Endothelial cell of umbilical vein (primary cell): ENCODE data around the gene TPCN2. TPM values are rescaled to one million over a fixed set of nuclear protein-coding genes. Genes with fewer than 3 reads are reported as not detected.

Source experiments
- BruUV-seq: library from RNA; stranded (reverse); fragments of 400-500 nt; replicated peaks from 2 replicates; lab custom pipeline; 2021; lab: Mats Ljungman, UMichigan
- CTCF ChIA-PET: fragments of 300-600, 350-600 bp; sonication (Branson Sonifier 250); formaldehyde crosslinking; loops from one replicate; lab custom pipeline; 2021; ENCODE audit warnings: antibody characterized with exemption, inconsistent platforms; lab: Charles Lee
- POLR2A ChIA-PET: fragments of 300-600, 350-600 bp; sonication (Branson Sonifier 250); formaldehyde crosslinking; loops from one replicate; lab custom pipeline; 2021; ENCODE audit warnings: antibody characterized with exemption, inconsistent platforms; lab: Charles Lee
- DNase-seq: peaks from one replicate; pipeline ENCODE4 v3.0.0-alpha.2; 2011; ENCODE audit warnings: low read depth, low spot score
- FAIRE-seq: peaks from 2 replicates; lab custom pipeline; 2011; peaks lifted over from hg19 to GRCh38; lab: Jason Lieb, UNC
- H2AFZ ChIP-seq: 2 replicates; pipeline ENCODE4 v1.6.0; 2012; ENCODE audit warnings: low read depth, low read length, control low read depth, inconsistent platforms
- H3K27ac ChIP-seq: 2 replicates; pipeline ENCODE4 v1.5.1; 2011; ENCODE audit warnings: low read depth, mild to moderate bottlenecking, control low read depth, low read length, moderate library complexity; ENCODE audit not compliant: insufficient read depth
- H3K27me3 ChIP-seq, 2 experiments: 2 replicates each; pipeline versions ENCODE4 v1.6.0 to v1.6.1; 2011; ENCODE audit warnings: low read length in 2 of 2, mixed read lengths in 1 of 2; ENCODE audit not compliant: control insufficient read depth in 2 of 2, insufficient read depth in 2 of 2
- H3K36me3 ChIP-seq, 2 experiments: 2 replicates in 1 of 2; 3 replicates in 1 of 2; pipeline ENCODE4 v1.5.1; 2011; ENCODE audit warnings: low read length in 2 of 2, mild to moderate bottlenecking in 1 of 2, moderate library complexity in 1 of 2; ENCODE audit not compliant: control insufficient read depth in 2 of 2, insufficient read depth in 2 of 2; ENCODE audit errors: extremely low read depth in 1 of 2
- H3K4me1 ChIP-seq: 3 replicates; pipeline ENCODE4 v1.5.1; 2011; ENCODE audit warnings: mild to moderate bottlenecking, low read length; ENCODE audit not compliant: control insufficient read depth, insufficient read depth; ENCODE audit errors: extremely low read depth
- H3K4me2 ChIP-seq: 2 replicates; pipeline ENCODE4 v1.6.1; 2011; ENCODE audit warnings: low read length, control low read depth, mixed read lengths; ENCODE audit not compliant: insufficient read depth
- H3K4me3 ChIP-seq, 3 experiments: fragments of 200-600 bp in 1 of 3; sonication (generic), shearing (Covaris generic) in 1 of 3; replicated peaks in 1 of 3; 2 replicates each; pipeline ENCODE4 v1.5.1; 2011 to 2016; ENCODE audit warnings: control low read depth in 3 of 3, low read length in 3 of 3, mild to moderate bottlenecking in 2 of 3, inconsistent platforms in 1 of 3, low read depth in 1 of 3, moderate library complexity in 1 of 3; ENCODE audit not compliant: insufficient read depth in 1 of 3
- H3K79me2 ChIP-seq: 2 replicates; pipeline ENCODE4 v1.6.0; 2012; ENCODE audit warnings: low read length, inconsistent platforms; ENCODE audit not compliant: control insufficient read depth, insufficient read depth
- H3K9ac ChIP-seq: replicated peaks from 2 replicates; pipeline ENCODE3; 2011; ENCODE audit warnings: low read length, control low read depth; ENCODE audit not compliant: insufficient read depth; ENCODE audit errors: extremely low read depth
- H3K9me1 ChIP-seq: replicated peaks from 3 replicates; pipeline ENCODE4 v1.6.0; 2011; ENCODE audit warnings: mild to moderate bottlenecking, low read length; ENCODE audit not compliant: control insufficient read depth, insufficient read depth; ENCODE audit errors: extremely low read depth
- H3K9me3 ChIP-seq: replicated peaks from 2 replicates; pipeline ENCODE4 v1.5.1; 2012; ENCODE audit warnings: low read length, inconsistent platforms; ENCODE audit not compliant: control insufficient read depth, insufficient read depth
- H4K20me1 ChIP-seq: replicated peaks from 2 replicates; pipeline ENCODE3; 2011; ENCODE audit warnings: mild to moderate bottlenecking, low read length; ENCODE audit not compliant: control insufficient read depth, insufficient read depth; ENCODE audit errors: extremely low read depth
- CTCF ChIP-seq, 2 donors: IDR thresholded peaks; 1 replicate in 1 of 2; 2 replicates in 1 of 2; pipeline ENCODE4 v1.5.1; 2011; ENCODE audit warnings: low read length in 2 of 2, mild to moderate bottlenecking in 2 of 2, moderate library complexity in 2 of 2, control low read depth in 1 of 2, inconsistent platforms in 1 of 2, low read depth in 1 of 2; ENCODE audit not compliant: insufficient read depth in 1 of 2; ENCODE audit errors: extremely low read depth in 1 of 2
- EZH2 ChIP-seq: IDR thresholded peaks from 2 replicates; pipeline ENCODE4 v1.6.1; 2012; ENCODE audit warnings: borderline replicate concordance, low read depth, mild to moderate bottlenecking, moderate library complexity, low read length, inconsistent platforms; ENCODE audit not compliant: severe bottlenecking
- FOS ChIP-seq: IDR thresholded peaks from 2 replicates; pipeline ENCODE4 v1.6.1; 2011; ENCODE audit warnings: mild to moderate bottlenecking, low read length, moderate library complexity, borderline replicate concordance; ENCODE audit not compliant: insufficient read depth
- GATA2 ChIP-seq: IDR thresholded peaks from 2 replicates; pipeline ENCODE4 v1.7.0; 2011; ENCODE audit warnings: low read depth, mild to moderate bottlenecking, moderate library complexity, mixed read lengths, low read length; ENCODE audit not compliant: insufficient read length, insufficient read depth
- JUN ChIP-seq: IDR thresholded peaks from 2 replicates; pipeline ENCODE4 v1.6.1; 2011; ENCODE audit warnings: borderline replicate concordance, low read depth; ENCODE audit not compliant: insufficient read length, insufficient read depth
- MAX ChIP-seq: IDR thresholded peaks from 2 replicates; pipeline ENCODE4 v1.6.1; 2011; ENCODE audit not compliant: insufficient read depth, insufficient read length
- MYC ChIP-seq: IDR thresholded peaks from one replicate; pipeline ENCODE4 v1.6.1; 2011; ENCODE audit warnings: mild to moderate bottlenecking, low read depth, low read length
- POLR2A ChIP-seq: IDR thresholded peaks from 2 replicates; pipeline ENCODE4 v1.6.1; 2012; ENCODE audit warnings: low read depth, mild to moderate bottlenecking, control low read depth, low read length
- POLR2AphosphoS5 ChIP-seq: IDR thresholded peaks from 2 replicates; pipeline ENCODE4 v1.6.1; 2012; ENCODE audit warnings: low read depth, mild to moderate bottlenecking, control low read depth, low read length, moderate library complexity; ENCODE audit not compliant: insufficient read depth
- dilution Hi-C: fragments of 300-500 bp; cut with MboI; formaldehyde crosslinking; loops from one replicate; pipeline ENCODE4 v1.15.0; 2019; ENCODE audit warnings: low sequenced_read_pairs; ENCODE audit not compliant: extremely low pct_ligation_motif_present
- intact Hi-C: fragments of 100-400 bp; cut with micrococcal nuclease; formaldehyde crosslinking; loops from one replicate; pipeline ENCODE4 v1.10.0; 2022
- polyA plus RNA-seq, 4 experiments: library from polyadenylated mRNA; depleted of rRNA in 3 of 4; stranded (reverse) in 3 of 4; unstranded in 1 of 4; fragments of >200 nt; gene quantifications; 2 replicates each; pipeline versions ENCODE4 v1.2.1 to v1.2.3, GENCODE V29; 2011 to 2012; ENCODE audit warnings: missing spikeins in 1 of 4
- total RNA-seq: library from RNA; stranded (reverse); gene quantifications from 2 replicates; pipeline ENCODE4 v1.2.3, GENCODE V29; 2021

TPCN2 gene
- total and polyA plus RNA-seq, 2 donors (not counting 3 experiments of a cell fraction or from before 2014, with no cell fraction given) = 10.3 to 13.4 TPM

GRCh38 chr11:69101792-69102695, 53.3 kb downstream of the TPCN2 start:
- Histone ChIP-seq H2AFZ (no peak overlapping the region), H3K4me1 (peaks cover 5% of the 10 kb centered on the region), H3K4me3 (no peak overlapping the region), H3K27me3 (peaks cover 0 to 4% of the 10 kb centered on the region in 2 experiments), H3K9ac (no peak overlapping the region), H3K27ac (no peak overlapping the region), H3K36me3 (no peaks in the 10 kb centered on the region), H3K4me2 (no peak overlapping the region), H3K9me3 (no peaks in the 10 kb centered on the region), H3K9me1 (no peaks in the 10 kb centered on the region), H4K20me1 (no peaks in the 10 kb centered on the region), H3K79me2 (no peaks in the 10 kb centered on the region)
- ChIA-PET CTCF (interaction anchor here (0.5 to 9.0 kb wide), 35 partner anchors 10 to 699 kb away, joined by 3 to 154 read pairs (median 4); partner anchors contain the start of genes CCND1 and LTO1), POLR2A (no interaction called here)
- no peak for FAIRE-seq
- TF ChIP-seq CTCF (IDR thresholded peaks at IDR 0.05; ENCODE audit: extremely low read depth in 1 of 2, insufficient read depth in 1 of 2, low read depth in 1 of 2, low read length in 2 of 2) = no peak
- no peak for TF ChIP-seq MYC
- TF ChIP-seq MAX = no peak
- no peak for TF ChIP-seq POLR2A
- TF ChIP-seq JUN = no peak
- no peak for TF ChIP-seq EZH2
- TF ChIP-seq POLR2AphosphoS5 = no peak
- TF ChIP-seq FOS = no peak
- no peak for TF ChIP-seq GATA2
- dilution Hi-C loops (loop anchor here (25.0 kb wide), 1 partner anchor 560 kb away; no protein-coding TSS in a partner anchor), intact Hi-C loops (loop anchor here (1.0 to 10.0 kb wide), 7 partner anchors 29 to 582 kb away; partner anchors contain the start of gene MYEOV)
- BruUV-seq = no TSS peak
- no peak for DNase-seq
